Amygdala (tissue), 56 donors: ENCODE results near the gene HDLBP.
"Not testable (repeated sequence)": the region's sequence is repeated elsewhere in the genome, so short reads cannot be mapped to it uniquely, and the experiment has no call there.

Experiments
- DNase-seq, 56 donors: peaks; one replicate each; lab custom pipeline; 2025; lab: John Stamatoyannopoulos, UW

HDLBP gene

DNA sequence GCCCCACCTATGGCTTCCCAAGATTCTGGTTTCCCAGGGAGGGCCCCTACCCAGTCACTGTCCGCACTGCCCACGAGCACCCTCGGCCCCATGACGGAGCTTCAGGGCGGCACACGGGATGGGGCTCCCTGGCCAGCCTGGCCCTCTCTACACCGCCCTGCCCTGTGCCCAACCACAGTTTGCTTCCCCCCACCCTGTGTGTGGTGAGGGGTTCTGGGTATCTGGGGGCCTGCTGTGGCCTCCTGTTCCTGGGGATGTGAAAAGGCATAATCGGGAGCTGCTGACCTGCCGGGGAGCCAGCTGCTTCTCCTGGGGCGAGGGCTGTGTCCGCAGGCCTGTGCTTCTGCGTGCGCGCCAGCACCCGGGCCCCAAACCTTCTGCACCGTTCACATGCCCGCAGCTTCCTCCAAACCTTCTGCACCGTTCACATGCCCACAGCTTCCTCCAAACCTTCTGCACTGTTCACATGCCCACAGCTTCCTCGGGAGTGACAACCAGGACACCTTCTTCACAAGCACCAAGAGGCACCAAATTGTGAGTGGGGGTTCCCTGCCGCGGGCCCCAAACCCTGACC is 114.6 kb downstream of the HDLBP start:
- no peak for DNase-seq

DNA sequence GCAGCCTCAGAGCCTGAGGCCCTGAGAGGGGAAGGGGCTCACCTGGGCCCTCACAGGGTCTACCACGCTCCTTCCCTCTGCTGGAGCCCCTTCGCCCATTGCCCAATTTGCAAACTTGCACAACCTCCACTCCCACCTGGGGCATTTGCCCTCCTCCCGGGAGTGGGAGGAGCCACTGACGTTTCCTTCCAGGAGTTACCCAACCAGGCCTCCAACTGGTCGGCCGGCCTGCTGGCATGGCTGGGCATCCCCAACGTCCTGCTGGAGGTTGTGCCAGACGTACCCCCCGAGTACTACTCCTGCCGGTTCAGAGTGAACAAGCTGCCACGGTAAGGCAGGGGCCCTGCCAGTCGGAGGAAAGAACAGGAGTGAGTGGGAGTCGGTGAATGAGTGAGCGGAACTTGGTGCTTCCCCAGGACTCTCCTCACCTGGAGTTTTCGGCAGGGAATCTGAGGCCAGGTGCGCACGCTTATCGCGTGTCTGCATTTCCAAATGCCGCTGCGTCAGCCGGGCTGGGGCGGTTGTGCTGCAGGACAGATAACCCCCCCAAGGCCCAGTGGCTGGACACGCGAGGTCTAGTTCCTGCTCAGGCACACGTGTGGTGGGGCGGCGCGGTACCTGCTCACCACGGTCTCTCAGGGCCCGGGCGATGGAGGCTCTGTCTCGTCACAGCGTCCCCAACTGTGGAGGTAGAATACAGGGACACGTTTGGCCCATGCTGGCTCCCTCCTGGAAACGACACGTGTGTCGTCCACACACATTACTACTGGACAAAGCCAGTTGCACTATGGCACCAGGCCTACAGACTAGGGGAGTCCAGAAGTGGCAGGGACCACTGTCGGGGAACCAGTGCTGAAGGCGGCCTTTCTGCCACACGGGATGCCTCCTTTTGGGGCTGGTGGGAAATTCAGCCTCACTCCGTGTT is 115.3 kb downstream of the HDLBP start:
- no peak for DNase-seq

DNA sequence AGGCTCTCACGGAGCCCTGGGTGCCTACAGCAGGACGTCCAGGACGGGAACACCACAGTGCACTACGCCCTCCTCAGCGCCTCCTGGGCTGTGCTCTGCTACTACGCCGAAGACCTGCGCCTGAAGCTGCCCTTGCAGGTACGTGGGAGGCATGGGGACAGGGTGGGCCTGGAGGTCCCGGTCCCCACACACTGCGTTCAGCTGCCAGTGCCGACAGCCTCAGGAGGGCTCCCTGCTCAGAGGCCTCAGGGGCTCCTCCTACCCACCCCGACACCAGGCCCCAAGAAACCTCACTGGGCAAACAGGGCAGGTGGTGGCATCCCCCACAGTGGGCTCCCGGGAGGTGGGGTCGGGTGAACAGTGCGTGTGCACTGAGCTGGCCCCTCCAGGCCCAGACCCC is 116.2 kb downstream of the HDLBP start:
- DNase-seq: no peak

DNA sequence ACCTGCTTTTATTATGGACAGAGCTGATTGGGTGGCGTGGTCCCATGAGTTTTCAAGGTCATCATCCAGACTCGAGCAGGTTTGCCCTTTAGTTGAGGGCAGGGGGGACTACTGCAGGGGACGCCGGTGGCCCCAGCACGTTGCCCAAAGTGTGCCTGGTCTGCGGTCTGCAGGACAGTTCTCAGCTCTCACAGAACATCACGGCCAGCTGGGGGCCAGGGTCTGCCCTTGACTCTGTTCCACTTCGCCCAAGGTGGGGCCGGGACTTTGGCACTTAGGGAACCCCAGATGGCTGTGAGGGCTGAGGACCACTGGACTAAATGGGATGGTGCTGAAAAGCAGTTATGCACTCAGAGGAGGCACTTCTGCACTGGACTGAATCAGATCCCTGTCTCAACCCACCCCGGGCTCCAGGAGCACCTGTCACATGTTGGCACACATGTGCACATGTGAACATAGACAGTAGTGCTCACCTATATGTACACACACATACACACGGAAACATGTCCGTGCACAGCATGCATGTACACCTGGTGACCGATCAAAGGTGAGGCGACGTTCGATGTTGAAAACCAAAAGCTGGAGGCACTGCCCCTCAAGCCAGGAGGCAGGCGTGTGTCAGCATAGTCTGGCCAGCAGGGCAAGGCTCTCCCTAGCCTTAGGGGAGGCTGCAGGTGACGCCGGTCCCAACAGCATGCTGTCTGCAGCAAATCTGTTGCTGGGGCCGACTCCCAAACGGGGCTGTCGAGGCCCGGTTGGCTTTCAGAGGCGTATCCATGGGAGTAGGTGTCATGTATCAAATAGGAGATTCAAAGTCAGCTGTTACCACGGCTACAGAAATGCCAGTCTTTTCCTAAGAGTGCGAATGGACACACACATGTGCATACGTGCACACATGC is 116.8 kb downstream of the HDLBP start:
- no peak for DNase-seq

DNA sequence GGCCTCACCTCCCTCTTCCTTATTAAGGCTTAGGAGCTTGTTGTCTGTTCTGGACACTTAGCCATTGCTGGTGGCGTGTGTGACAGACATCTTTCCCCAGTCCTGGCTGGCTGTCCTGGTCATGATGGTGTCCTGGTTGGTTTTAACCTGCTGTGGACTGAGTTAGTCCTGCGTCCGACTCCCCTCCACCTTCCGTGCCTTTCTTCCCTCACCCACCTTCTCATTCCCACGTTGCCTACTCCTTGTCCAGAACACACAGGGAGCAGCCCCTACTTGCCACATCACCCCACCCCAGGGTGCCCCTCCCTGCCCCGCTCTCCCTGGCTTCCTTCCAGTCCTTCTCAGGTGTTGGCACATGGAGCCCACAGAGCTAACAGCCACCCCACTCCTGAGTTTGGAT is 117.5 kb downstream of the HDLBP start:
- DNase-seq: no peak

DNA sequence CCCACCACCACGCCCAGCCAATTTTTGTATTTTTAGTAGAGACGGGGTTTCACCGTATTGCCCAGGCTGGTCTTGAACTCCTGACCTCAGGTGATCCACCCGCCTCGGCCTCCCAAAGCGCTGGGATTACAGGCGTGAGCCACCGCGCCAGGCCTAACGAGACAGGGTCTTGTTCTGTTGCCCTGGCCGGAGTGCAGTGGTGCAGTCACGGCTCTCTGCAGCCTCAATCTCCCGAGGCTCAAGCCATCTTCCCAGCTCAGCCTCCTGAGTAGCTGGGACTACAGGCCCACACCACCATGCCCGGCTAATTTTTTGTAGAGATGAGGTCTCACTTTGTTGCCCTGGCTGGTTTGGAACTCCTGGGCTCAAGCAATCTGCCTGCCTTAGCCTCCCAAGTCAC is 118.2 kb downstream of the HDLBP start:
- not testable (repeated sequence) for DNase-seq

DNA sequence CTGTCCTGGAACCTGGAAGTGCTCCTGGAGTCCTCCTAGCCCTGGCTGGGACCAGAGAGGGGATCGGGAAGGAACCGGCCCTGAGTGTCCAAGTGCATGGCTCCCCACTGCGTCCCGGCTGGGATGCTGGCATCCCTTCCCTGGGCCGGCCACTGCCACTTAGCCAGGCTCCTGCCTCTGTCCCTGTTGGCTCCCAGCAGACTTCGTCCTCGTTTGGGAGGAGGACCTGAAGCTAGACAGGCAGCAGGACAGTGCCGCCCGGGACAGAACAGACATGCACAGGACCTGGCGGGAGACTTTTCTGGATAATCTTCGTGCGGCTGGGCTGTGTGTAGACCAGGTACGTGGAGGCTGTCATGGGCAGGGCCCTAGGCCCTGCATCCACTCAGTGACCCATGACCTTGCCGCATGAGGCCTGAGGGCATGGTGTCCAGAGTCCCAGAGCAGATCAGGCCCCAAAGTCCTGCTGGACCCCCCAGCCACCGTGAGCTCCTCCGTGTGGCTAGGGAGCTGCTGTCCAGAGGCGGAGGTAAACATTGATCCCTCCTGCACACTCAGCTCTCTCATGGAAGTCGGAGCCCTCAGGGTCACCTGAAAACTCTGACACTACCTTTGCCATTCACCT is 119.9 kb downstream of the HDLBP start:
- no peak for DNase-seq

DNA sequence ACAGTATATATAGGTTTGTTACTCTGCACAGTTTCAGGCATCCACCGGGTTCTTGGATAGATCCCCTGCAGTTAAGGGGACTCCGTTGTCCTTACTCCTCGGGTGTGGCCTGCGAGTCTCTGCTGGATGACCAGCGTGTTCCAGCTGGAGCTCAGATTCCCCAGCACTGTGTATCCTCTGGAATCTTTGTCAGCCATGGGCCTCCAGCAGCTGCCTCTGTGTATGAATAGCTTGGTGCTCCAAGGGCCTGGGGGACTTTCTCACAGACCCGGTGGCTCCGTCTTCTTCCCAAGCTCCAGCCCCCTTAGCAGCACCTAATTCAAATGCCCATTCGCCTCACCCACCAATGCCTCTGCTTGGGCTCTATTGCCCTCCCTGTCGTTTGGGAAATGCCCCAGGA is 120.7 kb downstream of the HDLBP start:
- no peak for DNase-seq

DNA sequence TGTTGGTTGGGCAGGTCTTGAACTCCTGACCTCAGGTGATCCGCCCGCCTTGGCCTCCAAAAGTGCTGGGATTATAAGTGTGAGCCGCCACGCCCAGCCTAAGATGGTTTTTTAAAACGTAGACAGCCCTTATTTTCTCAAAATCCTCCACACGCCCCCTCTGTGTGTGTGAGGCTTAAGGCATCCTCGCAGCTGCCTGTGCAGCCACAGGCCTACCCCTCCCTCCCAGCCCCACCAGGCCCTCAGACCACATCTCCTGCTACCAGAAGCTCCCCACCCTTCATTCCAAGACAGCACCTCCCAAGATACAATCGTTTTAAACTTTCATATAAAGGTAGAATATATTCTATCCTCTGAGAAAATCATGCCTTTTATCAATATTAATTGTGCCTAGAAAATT is 122.2 kb downstream of the HDLBP start:
- no peak for DNase-seq

DNA sequence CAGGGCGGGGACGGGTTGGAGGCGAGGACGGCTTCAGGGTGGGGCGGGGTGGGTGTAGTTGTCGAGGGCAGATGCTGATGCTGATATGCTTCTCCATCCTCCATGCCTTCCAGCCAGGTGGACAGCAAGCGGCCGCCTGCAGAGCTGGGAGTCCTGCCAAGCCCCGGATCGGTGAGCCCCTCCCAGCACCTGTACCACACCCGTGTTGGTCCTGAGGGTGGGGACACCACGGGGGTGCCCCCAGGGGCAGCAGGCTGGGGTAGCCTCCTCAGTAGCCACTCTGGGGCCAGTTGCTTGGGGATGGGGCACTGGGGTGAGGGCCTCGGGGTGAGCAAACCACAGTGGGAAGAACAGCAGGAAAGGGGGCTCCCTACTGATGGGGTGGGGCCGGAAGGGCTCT is 124.4 kb downstream of the HDLBP start:
- no peak for DNase-seq

DNA sequence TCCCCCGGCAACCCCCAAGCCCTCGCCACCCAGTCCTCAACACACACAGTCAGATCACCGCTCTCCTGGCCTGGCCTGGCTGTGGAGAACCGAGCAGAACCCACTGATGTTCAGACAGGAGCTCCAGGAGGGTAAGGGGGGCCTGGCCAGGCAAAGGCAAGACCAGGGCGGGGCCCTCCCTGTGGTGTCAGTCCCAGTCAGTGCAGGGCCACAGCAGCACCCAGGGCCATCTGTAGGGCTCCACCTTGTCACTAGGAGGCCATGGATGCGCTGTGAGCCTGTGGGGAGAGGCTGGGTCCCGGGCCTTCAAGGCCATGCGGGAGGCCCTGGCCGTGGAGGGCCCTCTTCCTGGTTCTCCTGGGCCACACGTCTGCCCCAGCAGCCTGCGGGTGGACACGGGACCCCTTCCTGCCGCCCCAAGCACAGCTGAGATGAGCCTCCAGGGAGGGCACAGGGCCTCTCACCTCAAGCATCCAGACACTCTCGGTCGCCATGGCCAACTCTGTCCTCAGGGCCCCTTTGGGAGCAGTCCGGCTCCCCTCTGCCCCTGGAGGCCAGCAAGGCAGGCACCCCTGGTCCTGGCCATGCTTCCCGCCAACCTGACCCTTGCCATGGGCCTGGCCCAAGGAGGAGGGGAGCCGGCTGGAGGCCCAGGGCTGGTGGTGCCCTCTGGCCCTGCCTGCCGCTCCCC is 125.0 kb downstream of the HDLBP start:
- no peak for DNase-seq

DNA sequence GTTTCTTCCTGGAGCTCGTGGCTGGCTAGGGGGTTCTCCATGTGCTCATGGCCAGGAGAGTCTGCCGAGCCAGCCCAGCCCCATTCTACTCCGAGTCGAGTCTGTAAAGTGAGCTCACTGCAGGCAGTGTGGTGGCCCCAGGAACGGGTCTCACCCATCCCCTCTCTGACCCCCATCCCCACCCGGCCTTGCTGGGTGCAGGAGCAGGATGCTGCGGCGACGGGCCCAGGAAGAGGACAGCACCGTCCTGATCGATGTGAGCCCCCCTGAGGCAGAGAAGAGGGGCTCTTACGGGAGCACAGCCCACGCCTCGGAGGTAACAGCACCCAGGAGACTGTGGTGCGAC is 125.6 kb downstream of the HDLBP start:
- no peak for DNase-seq

DNA sequence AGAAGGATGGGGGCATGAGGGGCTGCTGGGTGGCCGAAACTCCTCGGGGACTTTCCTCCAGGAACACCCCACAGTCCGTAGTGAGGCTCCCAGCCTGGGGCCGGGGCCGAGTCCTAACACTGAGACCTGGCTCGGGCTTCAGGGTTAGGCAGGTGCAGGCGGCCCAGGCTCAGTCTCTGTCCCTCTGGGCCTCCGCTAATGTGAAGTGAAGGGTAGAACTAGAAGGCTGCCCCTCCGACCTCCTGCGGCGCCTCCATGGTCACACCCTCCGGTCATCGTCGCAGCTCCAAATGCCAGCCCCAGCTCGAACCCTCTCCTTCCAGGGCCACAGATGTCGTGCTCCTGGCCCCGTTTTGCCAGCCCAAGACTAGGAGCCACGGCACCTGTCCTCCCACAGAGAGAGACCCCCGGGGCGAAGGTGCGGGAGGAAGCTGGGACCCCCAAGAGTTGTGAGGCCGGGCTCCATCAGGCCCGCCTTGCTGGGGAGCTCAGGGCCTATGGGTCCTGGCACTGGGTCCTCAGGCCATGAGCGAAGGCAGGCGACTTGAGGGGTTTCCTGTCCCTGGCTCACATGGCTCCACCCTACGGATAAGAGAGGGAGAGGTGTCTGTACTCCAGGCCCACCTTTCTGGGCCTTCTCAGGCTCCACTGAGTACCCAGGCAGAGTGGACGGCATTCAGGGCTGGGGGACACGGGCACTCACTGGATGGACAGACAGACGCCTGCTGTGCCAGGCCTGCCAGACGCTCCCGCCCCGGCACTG is 126.2 kb downstream of the HDLBP start:
- no peak for DNase-seq

DNA sequence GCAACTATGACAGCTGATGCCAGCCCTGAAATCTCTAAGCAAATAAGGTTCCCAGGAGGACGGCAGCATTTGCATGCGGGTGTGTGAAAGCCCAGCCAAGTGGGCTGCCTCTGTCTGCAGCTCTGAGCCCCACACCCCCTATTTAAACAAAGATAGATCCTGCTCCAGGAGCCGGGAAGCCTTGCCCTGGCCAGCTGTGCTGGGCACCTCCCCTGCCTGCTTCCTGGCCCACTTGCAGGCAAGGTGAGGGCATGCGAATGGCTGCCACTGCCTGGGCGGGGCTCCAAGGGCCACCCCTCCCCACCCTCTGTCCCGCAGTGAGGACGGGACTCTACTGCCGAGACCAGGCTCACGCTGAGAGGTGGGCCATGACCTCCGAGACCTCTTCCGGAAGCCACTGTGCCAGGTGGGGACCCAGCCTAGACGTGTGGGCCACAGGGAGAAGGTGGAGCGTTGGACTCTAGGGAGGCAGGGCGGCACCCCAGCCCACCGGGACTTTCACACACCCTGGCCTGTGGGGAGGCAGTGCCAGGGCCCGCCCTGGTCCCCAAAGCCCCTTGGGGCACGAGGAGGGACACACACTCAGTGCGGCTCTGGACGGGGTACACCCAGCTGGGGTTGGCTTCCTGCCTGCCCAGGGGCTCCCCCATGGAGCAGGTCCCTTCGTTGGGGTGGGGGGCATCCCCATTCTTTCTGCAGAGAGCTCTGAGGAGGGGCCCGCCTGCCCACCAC is 126.9 kb downstream of the HDLBP start, which contains the start of gene ANO7:
TSS of gene ANO7 (plus strand) at position 317 of the 732 bp plus-strand sequence. CDS start 1,387 bp downstream, outside the sequence.
- no peak for DNase-seq

DNA sequence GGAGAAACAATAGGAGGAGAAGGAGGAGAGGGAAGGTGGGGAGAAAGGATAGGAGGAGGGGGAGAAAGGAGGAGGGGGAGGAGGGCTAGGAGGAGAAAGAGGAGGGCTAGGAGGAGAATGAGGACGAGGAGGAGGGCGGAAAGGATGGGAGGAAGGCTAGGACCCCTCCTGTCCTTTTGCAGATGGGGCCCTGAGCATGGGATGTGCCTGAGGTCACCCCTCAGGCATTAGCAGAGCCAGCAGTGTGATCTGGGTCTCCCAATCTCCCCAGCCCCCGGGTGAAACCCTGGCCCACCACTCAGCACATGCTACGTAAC is 127.6 kb downstream of the HDLBP start:
- no peak for DNase-seq

DNA sequence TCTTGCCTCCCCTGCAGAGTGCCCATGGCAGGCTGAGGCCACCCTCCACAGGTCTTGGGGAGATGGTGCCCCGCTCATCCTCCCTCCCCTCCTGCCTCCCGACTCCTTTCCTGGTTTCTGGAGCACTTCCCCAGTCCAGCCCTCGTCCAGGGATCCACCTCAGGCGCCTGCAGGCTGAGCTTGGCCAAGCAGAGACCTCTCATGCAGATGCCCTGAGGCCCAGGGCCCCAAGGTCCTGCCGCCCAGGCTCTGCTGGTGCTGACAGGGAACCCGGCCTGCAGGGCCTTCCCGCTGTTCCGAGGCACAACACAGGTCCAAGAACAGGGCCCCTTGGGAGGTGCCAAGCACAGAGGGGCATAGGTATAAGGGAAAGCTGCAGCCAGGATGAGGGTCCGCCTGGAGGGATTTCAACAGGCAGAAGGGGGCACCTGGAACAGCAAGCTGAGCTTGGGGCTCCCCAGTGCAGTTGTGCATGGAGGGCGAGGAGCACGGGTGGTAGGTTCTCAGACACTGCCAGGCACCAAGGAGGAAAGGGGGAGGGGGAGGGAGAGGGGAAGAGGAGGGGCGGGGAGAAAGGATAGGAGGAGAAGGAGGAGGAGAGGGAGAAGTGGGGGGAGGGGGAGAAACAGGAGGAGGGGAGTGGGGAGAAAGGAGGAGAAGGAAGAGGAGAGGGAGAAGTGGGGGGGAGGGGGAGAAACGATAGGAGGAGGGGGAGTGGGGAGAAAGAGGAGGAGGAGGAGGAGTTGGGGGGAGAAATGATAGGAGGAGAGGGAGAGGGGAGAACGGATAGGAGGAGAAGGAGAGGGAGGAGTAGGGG is 128.2 kb downstream of the HDLBP start:
- DNase-seq: no peak

DNA sequence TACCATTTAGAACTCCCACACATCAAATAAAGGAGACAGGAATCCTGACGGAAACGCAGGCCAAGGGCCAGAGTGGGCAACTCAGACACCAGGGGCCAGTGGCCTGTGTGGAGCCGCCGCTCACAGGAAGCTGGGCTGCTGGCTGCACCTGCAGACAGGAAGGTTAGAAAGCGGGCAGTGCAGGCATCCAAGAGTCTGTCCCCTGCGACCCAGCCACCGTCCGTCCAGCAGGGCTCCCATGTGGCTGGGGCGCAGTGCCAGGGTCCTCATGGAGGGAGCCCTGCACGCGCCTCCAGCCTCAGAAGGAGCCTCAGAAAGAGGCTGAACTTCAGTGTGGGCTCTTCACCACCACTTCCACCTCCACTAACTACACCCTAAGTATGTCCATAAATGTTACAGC is 129.5 kb downstream of the HDLBP start:
- DNase-seq: no peak

DNA sequence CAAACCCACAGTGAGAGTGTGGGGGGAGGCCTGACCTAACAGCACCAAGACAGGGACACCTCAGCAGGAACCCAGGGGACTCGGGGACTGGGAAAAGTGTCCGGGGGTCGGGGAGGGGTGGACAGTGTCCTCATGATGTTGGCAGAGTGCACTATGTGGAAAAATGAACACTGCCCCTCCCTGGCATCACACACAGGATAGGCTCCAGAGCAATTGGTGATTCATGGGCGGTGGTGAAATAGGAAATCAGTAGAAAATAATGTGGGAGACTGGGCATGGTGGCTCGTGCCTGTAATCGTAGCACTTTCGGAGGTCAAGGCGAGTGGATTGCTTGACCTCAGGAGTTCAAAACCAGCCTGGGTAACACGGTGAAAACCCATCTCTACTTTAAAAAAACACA is 130.6 kb downstream of the HDLBP start:
- no peak for DNase-seq
